LNCaP clone FGC (cell line): ENCODE data around the gene GPATCH4.

Experiments
- DNase-seq: peaks from one replicate; pipeline ENCODE4 v3.0.0-alpha.2; 2011; ENCODE audit warnings: low read depth
- H3K4me3 ChIP-seq: 2 replicates; pipeline ENCODE4 v1.5.1; 2011; ENCODE audit warnings: mild to moderate bottlenecking, low read depth, low read length, control low read depth
- CTCF ChIP-seq: IDR thresholded peaks from 2 replicates; pipeline ENCODE4 v1.5.1; 2012; ENCODE audit warnings: mild to moderate bottlenecking; ENCODE audit not compliant: control insufficient read depth, insufficient read depth; ENCODE audit errors: extremely low read depth

GPATCH4 gene

GRCh38 chr1:156627313-156627880, 26.1 kb upstream of the GPATCH4 start:
- no peak overlapping the region for H3K4me3 ChIP-seq
- DNase-seq, result no peak
- TF ChIP-seq CTCF, result peak; percentile 74

GRCh38 chr1:156626079-156626438, 24.8 kb upstream of the GPATCH4 start:
- no peak for DNase-seq
- TF ChIP-seq CTCF, result no peak

GRCh38 chr1:156625436-156626078, 24.3 kb upstream of the GPATCH4 start:
- DNase-seq, result no peak
- peak; percentile 74 for TF ChIP-seq CTCF
- no peak overlapping the region for H3K4me3 ChIP-seq

More at GRCh38 chr1:156626079-156626438, 24.8 kb upstream of the GPATCH4 start:
- no peak overlapping the region for H3K4me3 ChIP-seq

DNA sequence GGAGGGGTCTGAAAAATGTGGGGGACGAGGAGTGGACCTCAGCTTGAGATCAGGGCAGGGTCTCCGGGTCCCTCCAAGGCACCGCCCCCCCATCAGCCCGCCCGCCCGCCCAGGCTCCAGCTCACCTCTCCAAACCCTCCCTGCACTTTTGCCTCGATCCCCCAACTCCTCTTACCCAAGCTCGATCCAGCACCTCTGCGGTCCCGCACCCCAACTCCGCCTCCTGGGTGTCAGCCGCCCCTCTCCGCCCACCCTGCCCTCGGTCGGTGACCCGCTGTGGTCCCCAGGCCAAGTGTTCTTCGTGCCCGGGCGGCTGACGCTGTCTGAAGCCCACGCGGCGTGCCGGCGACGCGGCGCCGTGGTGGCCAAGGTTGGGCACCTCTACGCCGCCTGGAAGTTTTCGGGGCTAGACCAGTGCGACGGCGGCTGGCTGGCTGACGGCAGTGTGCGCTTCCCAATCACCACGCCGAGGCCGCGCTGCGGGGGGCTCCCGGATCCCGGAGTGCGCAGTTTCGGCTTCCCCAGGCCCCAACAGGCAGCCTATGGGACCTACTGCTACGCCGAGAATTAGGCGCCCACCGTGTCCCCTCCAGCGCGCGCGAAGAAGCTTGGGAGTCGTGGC, 23.6 kb upstream of the GPATCH4 start:
- no peak for TF ChIP-seq CTCF
- no peak for DNase-seq
- no peak overlapping the region for H3K4me3 ChIP-seq

- H3K4me3 ChIP-seq, result peak overlapping the region; percentile 26; the same call in 1 of the 2 replicates
- DNase-seq, result no peak
- peak; percentile 36 for TF ChIP-seq CTCF
Measured at GRCh38 chr1:156623946-156624813, 22.9 kb upstream of the GPATCH4 start.

DNA sequence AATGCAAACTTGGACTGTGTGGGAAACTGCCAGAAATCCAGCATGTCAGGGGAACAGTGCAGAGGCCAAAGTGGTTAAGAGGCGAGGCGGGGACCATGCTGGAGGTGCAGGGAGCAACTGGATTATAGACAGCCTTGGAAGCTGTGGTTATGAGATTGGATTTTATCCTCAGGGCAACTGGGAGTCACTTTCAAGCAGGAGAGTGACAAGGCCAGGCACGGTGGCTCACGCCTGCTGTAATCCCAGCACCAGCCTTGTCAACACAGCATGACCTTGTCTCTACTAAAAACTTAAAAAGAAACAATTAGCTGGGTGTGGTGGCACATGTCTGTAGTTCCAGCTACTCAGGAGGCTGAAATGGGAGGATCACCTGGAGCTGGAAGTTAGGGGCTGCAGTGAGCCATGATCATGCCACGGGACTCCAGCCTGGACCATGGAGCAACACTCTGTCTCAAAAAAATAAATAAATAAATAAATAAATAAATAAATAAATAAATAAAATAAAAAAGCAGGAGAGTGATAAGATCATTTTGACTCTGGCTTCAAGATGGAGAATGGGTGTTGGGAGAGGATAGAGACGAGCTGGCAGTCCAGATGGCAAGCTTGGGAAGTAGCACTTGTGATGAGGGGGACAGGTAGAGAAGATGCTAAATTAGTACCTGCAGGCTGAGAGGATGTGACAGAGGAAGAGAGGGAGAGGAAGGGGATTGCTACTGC, 21.5 kb upstream of the GPATCH4 start:
- H3K4me3 ChIP-seq, result no peak overlapping the region
- no peak for TF ChIP-seq CTCF
- no peak for DNase-seq
